ENCODE data around the gene PDZD2.

DNA sequence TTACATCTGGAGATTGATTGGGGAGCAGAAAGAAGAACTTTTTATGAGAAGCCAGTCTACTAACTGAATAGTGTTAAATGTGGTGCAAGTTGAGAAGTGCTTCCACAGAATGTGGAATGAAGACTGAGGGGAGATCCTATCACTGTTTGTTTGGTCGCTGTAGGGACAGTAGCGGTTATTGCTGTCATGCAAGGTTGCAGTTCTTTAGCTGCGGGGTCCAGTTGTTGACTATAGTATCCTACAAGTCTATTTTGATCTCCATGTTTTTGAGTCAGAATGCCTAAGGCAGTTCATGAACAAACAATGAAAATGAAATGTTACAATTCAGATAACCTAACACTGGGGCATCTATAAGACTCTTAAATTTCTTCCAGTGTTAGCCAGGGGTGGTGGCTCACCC, 45.3 kb upstream of the PDZD2 start:
- TF ChIP-seq CTCF (IDR thresholded peaks at IDR 0.05) (no peak), POLR2AphosphoS5 (IDR thresholded peaks at IDR 0.05; ENCODE audit: insufficient read depth in 1 of 2, low read depth in 1 of 2) (no peak)

Measured in vagina (tissue), 2 donors.